ENCODE data around the gene DCANP1. TPM values are rescaled to one million over a fixed set of nuclear protein-coding genes. Genes with fewer than 3 reads are reported as not detected.

Gene DCANP1
- total and polyA plus RNA-seq, 2 of the 13 experiments (the other 11 are each of a cell fraction or from before 2014, with no cell fraction given): not detected

- TF ChIP-seq PHF5A (CRISPR knock-in tag; IDR thresholded peaks at IDR 0.05; ENCODE audit: low read depth, unreplicated experiment) (no peak), NBN (conservative IDR thresholded peaks at IDR 0.05) (no peak), CHD4 (IDR thresholded peaks at IDR 0.05; ENCODE audit: borderline replicate concordance, low read length) (no peak)
Observed at GRCh38 chr5:135395866-135396265, 51.3 kb downstream of the DCANP1 start (continued).

DNA sequence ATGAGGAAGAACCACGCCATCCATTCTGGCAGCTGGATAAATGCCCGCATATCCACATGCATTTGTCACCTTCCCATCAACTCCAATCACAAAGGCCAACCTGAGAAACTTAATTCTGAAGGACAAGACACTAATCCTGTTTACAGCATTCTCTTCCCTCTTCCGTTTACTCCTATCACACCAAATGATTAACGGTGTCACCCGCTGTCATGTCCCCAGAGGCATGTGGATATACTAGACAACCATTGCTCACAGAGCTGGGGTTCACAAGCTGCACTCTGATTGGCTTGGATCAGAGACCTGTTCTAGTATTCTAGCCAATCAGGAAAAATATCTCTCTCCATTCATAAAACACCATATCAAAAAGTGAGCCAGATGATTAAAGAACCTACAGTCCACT lies 51.7 kb downstream of the DCANP1 start:
- H3K79me2 ChIP-seq (ENCODE audit: insufficient read depth, low read length): peaks cover 82% of the 10 kb centered on the region
- TF ChIP-seq, protein P1, sequence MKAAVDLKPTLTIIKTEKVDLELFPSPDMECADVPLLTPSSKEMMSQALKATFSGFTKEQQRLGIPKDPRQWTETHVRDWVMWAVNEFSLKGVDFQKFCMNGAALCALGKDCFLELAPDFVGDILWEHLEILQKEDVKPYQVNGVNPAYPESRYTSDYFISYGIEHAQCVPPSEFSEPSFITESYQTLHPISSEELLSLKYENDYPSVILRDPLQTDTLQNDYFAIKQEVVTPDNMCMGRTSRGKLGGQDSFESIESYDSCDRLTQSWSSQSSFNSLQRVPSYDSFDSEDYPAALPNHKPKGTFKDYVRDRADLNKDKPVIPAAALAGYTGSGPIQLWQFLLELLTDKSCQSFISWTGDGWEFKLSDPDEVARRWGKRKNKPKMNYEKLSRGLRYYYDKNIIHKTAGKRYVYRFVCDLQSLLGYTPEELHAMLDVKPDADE (CRISPR knock-in tag; IDR thresholded peaks at IDR 0.05): no peak
- TF ChIP-seq FOXA1 (IDR thresholded peaks at IDR 0.05) (no peak), FOXA1 (CRISPR knock-in tag; IDR thresholded peaks at IDR 0.05) (no peak), ZNF615 (CRISPR knock-in tag; IDR thresholded peaks at IDR 0.05; ENCODE audit: borderline replicate concordance) (no peak), DMTF1 (CRISPR knock-in tag; IDR thresholded peaks at IDR 0.05) (no peak), GABPA (IDR thresholded peaks at IDR 0.05; ENCODE audit: low read depth, low read length) (no peak), GABPA (CRISPR knock-in tag; IDR thresholded peaks at IDR 0.05; ENCODE audit: low read depth) (no peak), MYNN (CRISPR knock-in tag; IDR thresholded peaks at IDR 0.05; ENCODE audit: low read depth) (no peak), SNAPC4 (CRISPR knock-in tag; IDR thresholded peaks at IDR 0.05) (no peak)
- TF ChIP-seq, protein P2, sequence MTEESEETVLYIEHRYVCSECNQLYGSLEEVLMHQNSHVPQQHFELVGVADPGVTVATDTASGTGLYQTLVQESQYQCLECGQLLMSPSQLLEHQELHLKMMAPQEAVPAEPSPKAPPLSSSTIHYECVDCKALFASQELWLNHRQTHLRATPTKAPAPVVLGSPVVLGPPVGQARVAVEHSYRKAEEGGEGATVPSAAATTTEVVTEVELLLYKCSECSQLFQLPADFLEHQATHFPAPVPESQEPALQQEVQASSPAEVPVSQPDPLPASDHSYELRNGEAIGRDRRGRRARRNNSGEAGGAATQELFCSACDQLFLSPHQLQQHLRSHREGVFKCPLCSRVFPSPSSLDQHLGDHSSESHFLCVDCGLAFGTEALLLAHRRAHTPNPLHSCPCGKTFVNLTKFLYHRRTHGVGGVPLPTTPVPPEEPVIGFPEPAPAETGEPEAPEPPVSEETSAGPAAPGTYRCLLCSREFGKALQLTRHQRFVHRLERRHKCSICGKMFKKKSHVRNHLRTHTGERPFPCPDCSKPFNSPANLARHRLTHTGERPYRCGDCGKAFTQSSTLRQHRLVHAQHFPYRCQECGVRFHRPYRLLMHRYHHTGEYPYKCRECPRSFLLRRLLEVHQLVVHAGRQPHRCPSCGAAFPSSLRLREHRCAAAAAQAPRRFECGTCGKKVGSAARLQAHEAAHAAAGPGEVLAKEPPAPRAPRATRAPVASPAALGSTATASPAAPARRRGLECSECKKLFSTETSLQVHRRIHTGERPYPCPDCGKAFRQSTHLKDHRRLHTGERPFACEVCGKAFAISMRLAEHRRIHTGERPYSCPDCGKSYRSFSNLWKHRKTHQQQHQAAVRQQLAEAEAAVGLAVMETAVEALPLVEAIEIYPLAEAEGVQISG (CRISPR knock-in tag; IDR thresholded peaks at IDR 0.05): no peak

More for the DNA sequence above, 51.7 kb downstream of the DCANP1 start:
- FAIRE-seq (no peak), DNase-seq (ENCODE audit: low spot score) (no peak), ATAC-seq (no peak)
- Histone ChIP-seq H3K9ac (ENCODE audit: insufficient read depth, low read depth, low read length) (no peak overlapping the region), H3K9me3 (ENCODE audit: low read length) (no peaks in the 10 kb centered on the region), H2AFZ (ENCODE audit: low read length) (no peak overlapping the region), H4K20me1 (ENCODE audit: insufficient read depth, low read length) (peaks cover 47% of the 10 kb centered on the region), H3K4me1 (ENCODE audit: insufficient read depth, low read length) (peaks cover 84% of the 10 kb centered on the region), H3K36me3 (replicated peaks in 1 of 2; ENCODE audit: control insufficient read depth in 1 of 2, insufficient read depth in 2 of 2, low read length in 2 of 2) (peaks cover 4 to 31% of the 10 kb centered on the region in 2 experiments; a peak in 4 of 5 replicates), H3K27me3 (ENCODE audit: control insufficient read depth in 1 of 2, insufficient read depth in 2 of 2, low read length in 2 of 2) (no peaks in the 10 kb centered on the region), H3K4me2 (ENCODE audit: low read depth, low read length) (no peak overlapping the region), H3K4me3 (replicated peaks in 1 of 3; ENCODE audit: insufficient read depth in 1 of 3, low read depth in 2 of 3, low read length in 3 of 3) (no peak overlapping the region), H3K27ac (ENCODE audit: extremely low read length, insufficient read depth, low read length) (no peak overlapping the region)
- 96% methylated on average over 5 of the region's 5 CpGs for WGBS (ENCODE audit: low lambda C conversion rate)
- BruUV-seq (replicated peaks): no TSS peak
- intact Hi-C loops (cut with micrococcal nuclease; ENCODE audit: unreplicated experiment) (no loop called here), in situ Hi-C loops (cut with HindIII; ENCODE audit: extremely low pct_ligation_motif_present, low pct_unique_long_range_greater_than_20kb) (no loop called here)
- ChIA-PET POLR2A (no interaction called here), CTCF (ENCODE audit: low intra/inter-chr PET ratio, low total read pairs) (no interaction called here)

Data from HepG2 (cell line).